Measurements from ENCODE around the gene LMAN1L. TPM values are rescaled to one million over a fixed set of nuclear protein-coding genes. Genes with fewer than 3 reads are reported as not detected.
"Not testable (repeated sequence)": the region's sequence is repeated elsewhere in the genome, so short reads cannot be mapped to it uniquely, and the experiment has no call there.

The LMAN1L gene
- total RNA-seq, 2 donors from 2014 or later, result not detected

DNA sequence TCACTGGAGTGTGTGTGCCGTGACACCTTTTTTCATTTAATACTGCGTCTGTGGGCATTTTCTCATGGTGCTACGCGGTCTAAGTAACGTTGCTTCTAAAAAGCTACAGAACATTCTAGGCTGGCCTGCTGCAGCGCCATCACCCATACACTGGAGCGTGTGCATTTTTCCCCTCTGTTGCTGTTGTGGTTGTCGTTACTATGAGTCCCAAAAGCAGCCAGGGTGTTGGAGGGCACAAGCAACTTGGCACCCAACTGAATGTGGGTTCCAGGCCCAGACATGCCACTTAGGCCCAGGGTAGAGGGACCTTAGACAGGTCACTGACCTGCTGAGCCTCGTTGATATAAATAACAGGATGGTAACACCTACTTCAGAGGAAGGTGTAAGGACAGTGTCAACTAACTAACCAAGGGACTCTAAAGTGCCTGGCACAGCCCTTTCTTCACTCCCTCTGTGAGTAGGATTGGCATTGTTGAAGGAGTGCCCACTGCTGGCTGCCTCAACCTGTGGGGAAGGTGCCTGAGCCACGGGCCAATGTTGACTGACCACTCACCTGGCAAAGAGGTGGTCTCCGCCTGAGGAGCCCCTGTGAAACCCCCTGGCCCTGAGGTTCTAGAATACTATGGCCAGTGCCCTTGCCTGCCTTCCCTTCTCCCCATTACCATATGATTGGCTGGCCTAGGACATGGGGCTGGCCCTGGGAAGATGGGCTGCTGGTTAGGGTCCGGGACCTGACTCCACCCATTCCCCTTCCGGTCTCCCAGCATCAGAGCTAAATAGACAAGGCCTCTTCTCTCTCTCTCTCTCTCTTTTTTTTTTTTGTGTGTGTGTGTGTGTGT is 27.2 kb upstream of the LMAN1L start:
- Histone ChIP-seq H3K9me3 (no peaks in the 10 kb centered on the region), H3K27me3 (no peaks in the 10 kb centered on the region), H3K36me3 (replicated peaks in 1 of 2; ENCODE audit: insufficient read depth in 1 of 2, low read depth in 2 of 2) (no peaks in the 10 kb centered on the region), H3K4me1 (peaks cover 52% of the 10 kb centered on the region), H3K4me3 (no peak overlapping the region), H3K27ac (no peak overlapping the region)
- ATAC-seq (no peak), DNase-seq (no peak)
- WGBS, 2 donors, result 78 to 82% methylated on average over 11 to 13 of the region's 13 CpGs
- TF ChIP-seq CTCF (IDR thresholded peaks at IDR 0.05), result no peak
- intact Hi-C loops (cut with DNase I), result no loop called here

- DNase-seq; H3K9me3 ChIP-seq; ATAC-seq; H3K36me3 ChIP-seq (replicated peaks in 1 of 2; ENCODE audit: insufficient read depth in 1 of 2, low read depth in 2 of 2); H3K4me3 ChIP-seq; H3K27me3 ChIP-seq; intact Hi-C loops (cut with DNase I): not testable (repeated sequence)
- Histone ChIP-seq H3K4me1 (peaks cover 46% of the 10 kb centered on the region), H3K27ac (peak overlapping the region in 1 of 4 donors; percentile 70)
- 86 to 87% methylated on average over 10 to 11 of the region's 12 CpGs for WGBS, 2 donors
These were observed 26.6 kb upstream of the LMAN1L start for GRCh38 chr15:74786081-74786480.

DNA sequence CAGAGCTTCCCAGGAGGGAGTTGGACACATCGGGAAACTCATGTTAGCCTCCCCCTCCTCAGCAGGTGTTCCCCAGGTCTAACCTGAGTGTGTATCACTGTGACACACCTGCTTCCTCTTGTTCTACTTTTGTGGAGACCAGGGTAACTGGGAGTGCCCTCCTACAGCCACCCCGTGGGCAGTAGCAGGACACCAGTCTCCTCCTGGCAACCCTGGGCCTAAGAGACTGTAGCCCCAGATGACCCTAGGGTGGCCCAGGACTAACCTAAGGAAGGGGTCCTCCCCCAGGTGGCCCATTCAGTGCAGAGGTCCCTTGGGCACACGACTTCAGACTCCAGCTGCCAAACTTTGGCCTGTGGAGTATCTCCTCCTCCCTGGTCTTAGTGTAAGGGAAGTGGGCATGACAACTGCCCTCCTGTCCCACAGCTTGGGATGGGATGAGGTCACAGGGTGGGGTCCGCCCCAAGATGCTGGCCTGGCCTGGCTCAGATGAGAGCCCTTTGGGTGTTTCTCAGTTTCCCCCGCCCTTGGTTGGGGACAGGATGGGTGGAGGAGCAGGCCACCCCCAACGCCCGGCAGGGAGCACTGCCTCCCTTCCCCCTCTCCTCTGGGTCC is 26.0 kb upstream of the LMAN1L start:
- Histone ChIP-seq H3K4me1 (peaks cover 40% of the 10 kb centered on the region), H3K9me3 (no peaks in the 10 kb centered on the region), H3K27me3 (no peaks in the 10 kb centered on the region), H3K36me3 (replicated peaks in 1 of 2; ENCODE audit: insufficient read depth in 1 of 2, low read depth in 2 of 2) (no peaks in the 10 kb centered on the region), H3K27ac (peak overlapping the region in 2 of 4 donors; percentile 13 to 70), H3K4me3 (no peak overlapping the region)
- ATAC-seq, result no peak
- intact Hi-C loops (cut with DNase I), result no loop called here
- DNase-seq, result no peak
- TF ChIP-seq CTCF (IDR thresholded peaks at IDR 0.05) (no peak), POLR2A (IDR thresholded peaks at IDR 0.05) (no peak)
- 70 to 88% methylated on average over 6 to 7 of the region's 7 CpGs for WGBS, 2 donors

- Histone ChIP-seq H3K36me3 (replicated peaks in 1 of 2; ENCODE audit: insufficient read depth in 1 of 2, low read depth in 2 of 2) (no peaks in the 10 kb centered on the region), H3K4me3 (no peak overlapping the region), H3K4me1 (peaks cover 39% of the 10 kb centered on the region), H3K27me3 (no peaks in the 10 kb centered on the region), H3K9me3 (no peaks in the 10 kb centered on the region), H3K27ac (peak overlapping the region in 2 of 4 donors; percentile 13 to 70)
- intact Hi-C loops (cut with DNase I), result no loop called here
- WGBS, 2 donors, result 54 to 70% methylated on average over 11 to 13 of the region's 13 CpGs
- DNase-seq (peak in 2 of 4 donors; percentile 50 to 81), ATAC-seq (no peak)
- no peak for TF ChIP-seq POLR2A (IDR thresholded peaks at IDR 0.05)
- peak in 1 of 7 experiments; percentile 34 for TF ChIP-seq CTCF (IDR thresholded peaks at IDR 0.05)
These were observed 25.2 kb upstream of the LMAN1L start for GRCh38 chr15:74787251-74788041.
